HG03521 (cell line): ENCODE measurements around the gene ZNF319.
A peak's percentile ranks its signal among the peaks of the same experiment; 100 is the strongest.
"Not testable (repeated sequence)": the region's sequence is repeated elsewhere in the genome, so short reads cannot be mapped to it uniquely, and the experiment has no call there.

Experiments used
- ATAC-seq: cut with Tn5 transposase; IDR thresholded peaks from one replicate; pipeline ENCODE4 v1.9.1; 2021; ENCODE audit warnings: mild to moderate bottlenecking, moderate library complexity; ENCODE audit not compliant: unreplicated experiment

The ZNF319 gene

DNA sequence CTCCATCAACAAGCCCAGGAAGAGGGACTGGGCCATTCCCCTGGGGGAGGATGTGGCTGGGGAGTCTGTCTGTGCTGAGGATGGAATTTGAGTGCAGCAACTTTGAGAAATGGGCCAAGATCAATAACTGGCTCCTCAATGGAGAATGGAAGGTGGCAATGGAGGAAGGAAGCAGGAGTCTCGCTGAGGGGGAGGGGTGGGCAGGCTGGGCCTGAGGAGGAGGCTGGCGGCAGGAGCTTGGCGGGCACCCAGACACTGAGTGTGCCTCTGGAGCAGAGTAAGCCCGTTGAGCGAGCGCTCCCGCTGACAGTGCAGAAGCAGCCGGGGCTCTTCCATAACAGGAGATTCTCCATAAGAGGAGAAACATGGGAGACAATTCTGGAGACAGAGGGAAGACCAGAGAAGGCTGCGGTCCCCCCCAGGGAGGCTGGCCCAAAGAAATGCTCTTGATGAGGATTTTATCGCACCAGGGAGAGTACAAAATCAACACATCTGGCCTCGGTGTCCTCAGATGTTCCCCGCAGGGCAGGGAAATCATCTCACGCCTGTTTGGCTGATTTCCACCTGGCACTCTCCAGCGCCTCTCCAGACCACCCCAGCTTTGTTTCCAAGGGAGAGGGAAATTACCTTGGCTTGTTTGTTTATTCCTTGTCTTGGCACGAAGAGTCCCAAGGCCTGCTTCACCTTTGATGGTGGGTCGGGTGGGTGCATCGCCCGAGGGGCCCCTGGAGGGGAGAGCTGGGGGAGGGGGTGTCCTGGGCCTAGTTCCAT lies 22.3 kb upstream of the ZNF319 start:
- ATAC-seq: no peak

DNA sequence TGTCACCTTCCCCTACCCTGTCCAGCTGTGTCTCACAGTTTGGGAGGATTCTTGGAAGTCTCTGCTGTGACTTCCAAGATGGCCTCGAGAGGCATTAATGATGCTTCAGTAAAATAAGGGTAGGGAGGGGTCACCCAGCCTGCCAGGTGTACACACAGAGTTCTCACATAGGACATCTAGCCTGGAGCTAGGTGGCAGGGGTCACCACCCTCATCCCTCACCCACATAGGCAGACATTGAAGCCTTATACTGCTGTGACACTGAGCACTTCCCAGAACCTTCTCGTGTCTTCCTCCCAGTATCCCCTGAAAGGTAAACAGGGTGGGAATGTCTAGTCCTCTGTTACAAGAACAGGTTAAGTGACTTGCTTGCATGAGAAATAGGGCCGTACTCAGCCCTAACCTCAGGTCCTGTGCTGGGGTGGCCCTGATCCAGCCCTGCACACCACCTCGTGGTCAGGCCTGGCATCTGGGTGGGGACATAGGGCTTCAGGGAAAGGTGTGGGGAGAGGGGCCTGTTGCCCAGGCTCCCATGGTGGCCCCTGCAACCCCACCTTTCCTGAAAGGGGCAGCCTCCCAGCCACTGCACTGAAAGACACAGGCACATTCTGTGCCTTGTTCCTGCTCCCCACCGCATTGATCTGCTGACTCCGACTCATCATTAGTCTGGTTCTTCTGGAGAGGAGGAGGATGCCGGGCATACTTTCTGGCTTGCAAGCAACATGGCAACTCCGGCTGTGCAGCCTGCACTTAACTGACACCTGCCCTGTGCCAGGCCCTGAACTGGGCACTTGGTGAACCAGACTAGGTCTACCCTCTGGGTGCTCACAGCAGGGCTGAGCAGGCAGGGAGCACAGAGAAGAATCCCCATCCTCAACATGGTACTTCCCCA lies 21.4 kb upstream of the ZNF319 start:
- no peak for ATAC-seq

DNA sequence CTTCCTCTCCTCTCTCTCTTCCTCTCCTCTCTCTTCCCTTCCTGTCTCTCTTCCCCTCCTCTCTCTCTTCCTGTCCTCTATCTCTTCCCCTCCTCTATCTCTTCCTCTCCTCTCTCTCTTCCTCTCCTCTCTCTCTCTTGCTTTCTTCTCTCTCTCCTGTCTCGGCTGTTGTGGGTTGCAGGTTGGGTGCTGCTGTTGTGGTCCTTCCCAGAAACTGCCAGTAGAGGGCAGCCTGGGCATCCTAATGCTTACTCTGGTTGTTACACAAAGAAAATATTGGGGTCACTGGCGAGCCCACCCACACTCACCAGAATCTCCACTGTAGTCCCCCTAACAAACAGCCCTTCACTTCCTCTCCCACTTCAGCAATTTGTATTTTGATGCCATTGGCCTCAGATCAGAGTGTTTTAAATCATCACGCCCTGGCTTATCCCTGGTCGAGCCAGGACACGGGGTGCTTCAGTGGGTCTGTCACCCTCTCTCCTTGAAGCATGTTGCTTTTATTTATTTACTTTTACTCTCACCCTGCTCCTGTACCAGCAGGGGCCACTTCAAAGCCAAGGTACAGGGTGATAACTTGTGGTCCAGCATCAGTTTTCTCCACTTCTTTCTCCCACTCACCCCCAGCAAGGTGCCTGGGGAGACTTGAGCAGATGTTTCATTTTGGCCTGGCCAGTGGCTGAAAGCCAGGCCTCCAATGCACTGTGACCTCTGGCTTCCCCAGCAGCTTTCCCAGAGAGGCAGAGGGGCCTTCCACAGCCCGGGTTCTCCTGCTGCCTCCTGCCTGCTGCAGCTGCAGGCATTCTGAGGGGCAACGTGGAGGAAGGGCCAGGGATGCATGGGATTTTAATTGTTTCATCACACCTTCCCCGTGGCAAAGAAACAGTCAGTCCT lies 20.4 kb upstream of the ZNF319 start:
- ATAC-seq: no peak

DNA sequence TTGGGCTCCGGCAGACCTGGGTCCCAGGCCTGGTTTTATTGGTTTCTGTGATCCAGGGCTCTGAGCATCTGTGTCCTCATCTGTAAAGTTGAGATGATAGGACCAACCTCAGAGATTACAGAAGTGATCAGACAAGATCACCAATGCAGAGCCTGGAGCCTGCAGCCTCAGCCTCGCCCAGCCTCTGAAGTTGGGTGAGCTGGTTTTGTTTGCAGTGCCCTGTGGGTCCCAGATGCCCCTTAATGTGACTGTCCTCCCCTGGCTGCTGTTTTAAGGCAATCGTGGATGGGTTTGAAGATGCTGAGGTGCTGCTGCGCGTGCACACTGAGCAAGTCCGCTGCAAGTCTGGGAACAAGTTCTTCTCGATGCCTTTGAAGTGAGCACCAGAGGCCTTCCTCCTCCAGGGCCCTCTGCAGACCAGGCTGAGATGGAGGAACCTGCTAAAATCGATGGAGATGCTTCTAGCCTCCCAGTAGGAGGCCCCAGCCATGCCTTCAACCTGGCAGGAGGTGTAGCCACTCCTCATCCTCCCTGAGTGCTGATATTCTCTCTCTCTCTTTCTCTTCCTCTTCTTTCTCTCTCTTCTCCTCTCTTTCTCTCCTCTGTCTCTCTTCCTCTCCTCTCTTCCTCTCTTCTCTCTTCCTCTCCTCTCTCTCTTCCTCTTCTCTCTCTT lies 19.5 kb upstream of the ZNF319 start:
- ATAC-seq: no peak

DNA sequence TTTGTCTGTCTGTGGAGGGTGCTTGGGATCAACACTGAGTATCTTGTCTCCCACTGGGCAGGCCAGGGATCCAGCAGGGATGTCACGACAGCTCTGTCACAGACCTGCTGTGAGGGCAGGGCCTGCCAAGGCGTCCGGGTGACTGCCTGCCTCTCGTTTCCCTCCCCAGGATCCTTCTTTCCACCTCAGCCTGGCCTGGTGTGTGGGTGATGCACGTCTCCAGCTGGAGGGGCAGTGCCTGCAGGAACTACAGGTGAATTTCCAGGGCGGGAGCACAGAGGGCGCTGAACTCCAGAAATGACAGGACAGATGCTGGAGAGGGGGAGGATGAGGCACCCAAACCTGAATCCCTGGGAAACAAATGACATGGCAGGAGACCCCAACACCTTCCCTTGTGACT lies 18.3 kb upstream of the ZNF319 start:
- ATAC-seq: no peak

DNA sequence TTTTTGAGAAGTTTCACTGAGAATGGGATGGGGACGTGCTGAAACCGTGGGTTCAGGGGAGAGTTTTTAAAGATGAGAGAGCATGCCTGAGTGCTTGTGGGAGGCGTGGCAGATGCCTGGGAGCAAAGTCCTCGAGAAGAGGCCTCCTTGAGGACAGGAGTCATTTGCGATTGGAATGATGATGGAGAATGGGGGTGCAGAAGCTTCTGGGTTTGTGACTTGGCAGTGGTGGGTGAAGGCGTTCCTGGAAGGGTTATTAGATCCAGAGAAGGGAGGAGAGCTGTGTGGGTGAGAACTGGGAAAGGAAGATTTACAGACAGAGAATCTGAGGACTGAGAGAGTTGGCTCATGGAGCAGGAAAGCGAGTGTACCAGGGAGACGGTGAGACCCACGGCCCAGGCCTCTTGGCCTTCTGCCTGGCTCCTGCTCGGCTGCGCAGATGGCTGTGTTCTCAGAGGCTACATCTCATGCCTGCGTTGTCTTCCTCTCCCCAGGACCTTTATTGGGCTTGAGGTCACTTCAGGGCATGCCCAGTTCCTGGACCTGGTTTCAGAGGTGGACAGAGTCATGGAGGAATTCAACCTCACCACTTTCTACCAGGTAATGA lies 16.5 kb upstream of the ZNF319 start:
- no peak for ATAC-seq

DNA sequence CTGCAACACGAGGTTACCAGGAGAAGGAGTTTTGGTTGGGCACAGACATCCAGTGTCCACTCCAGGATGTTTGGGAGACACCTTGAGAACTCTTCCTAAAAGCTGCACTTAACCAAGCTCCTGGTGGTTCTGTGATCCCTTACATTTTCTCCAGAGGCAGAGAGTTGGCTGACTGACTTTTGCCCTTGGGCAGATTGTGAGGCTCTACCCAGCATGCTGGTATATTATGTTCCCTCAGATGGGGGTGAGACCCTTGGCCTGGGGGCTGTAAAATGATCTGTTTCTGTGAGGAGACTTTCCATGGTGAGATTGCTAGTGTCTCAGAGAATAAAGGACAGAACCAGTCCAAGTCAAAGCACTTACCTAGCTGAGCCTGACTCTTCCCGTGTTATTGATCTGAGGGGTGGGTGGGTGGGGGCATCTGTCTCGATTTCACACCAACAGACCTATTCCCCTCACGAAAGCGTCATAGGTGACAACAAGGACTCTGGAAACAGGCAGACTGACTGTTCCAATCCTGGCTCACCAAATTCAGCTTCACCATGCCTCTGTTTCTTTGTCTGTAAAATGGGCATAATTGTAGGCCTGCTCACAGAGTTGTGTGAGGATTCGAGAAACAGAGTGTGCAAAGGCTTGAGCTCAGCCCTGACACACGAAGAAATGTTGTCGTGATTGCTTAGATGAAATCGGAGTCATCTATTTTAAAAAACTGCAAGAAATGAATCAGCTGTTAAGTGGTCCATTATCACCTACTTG lies 12.9 kb upstream of the ZNF319 start:
- ATAC-seq: no peak

DNA sequence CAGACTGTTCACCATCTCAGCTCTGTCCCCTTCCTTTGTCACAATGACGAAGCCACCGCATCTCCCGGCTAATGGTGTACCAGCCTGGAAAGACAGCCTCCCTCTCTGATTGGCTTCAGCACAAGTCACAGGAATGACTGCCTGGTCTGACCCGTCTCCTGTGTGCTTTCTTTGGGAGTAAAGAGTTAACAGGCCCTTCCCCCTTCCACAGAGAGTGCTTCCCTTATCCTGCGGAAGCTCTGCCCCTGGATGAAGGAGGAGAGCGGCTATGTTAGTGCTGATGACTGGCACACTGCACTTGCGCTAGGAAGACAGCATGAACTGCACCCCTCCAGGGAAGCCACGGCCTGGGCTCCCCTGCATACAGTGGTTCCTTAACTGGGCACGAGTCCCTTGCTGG lies 12.0 kb upstream of the ZNF319 start:
- no peak for ATAC-seq

DNA sequence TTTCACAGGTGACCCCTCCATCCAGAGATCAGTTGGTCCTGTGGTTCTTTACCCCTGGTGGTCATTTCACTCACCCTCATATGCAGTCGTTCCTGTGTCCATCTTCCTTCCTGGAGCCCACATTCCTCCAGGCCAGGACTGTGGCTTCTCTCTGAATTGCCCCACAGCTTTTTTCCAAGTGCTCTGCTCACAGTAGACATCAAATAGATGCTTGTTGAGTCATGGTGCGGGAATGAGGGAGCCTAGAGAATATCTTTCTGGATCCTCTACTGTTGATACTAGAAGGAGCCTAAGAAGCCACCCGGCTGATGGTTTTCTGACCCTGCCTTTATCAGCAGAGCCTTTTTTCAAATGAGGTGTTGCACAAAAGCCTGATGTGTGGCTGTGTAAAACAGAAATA lies 11.2 kb upstream of the ZNF319 start:
- ATAC-seq: no peak

DNA sequence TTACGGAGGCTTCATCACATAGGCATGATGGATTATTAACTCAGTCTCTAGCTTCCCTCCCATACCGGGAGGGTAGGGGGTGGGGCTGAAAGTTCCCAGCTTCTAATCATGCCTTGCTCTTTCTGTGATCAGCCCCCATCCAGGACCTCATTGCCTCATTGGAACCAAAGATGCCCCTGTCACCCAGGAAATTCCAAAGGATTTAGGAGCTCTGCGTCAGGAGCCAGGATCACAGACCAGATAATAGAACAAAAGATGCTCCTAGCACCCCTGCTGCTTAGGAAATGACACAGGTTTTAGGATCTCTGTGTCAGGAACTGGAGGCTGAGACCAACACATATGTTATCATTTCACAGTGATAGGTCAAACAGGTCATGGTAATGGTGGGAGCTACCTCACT lies 10.4 kb upstream of the ZNF319 start:
- ATAC-seq: no peak

DNA sequence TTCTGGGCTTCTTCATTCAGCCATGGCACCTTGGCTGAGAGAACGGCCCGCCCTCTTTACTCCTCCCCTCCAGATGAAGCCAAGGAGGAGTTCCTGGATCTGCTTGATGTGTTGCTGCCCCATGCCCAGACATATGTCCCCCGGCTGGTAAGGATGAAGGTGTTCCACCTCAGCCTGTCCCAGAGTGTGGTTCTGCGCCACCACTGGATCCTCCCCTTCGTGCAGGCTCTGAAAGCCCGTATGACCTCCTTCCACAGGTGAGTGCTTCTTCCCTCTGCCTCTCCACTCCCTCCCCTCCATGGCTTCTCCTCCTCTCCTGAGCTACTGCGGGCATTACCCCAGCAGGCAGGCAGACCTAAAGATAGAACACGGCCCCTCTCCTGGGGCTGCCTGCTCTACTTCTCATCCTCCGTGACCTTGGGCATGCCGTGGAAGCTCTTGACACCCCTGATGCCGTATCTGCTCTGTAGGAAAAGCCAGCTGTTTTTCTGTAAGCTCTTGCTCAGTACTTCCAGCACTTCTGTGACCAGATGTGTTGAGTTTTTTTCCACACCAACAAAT lies 9.5 kb upstream of the ZNF319 start:
- no peak for ATAC-seq

DNA sequence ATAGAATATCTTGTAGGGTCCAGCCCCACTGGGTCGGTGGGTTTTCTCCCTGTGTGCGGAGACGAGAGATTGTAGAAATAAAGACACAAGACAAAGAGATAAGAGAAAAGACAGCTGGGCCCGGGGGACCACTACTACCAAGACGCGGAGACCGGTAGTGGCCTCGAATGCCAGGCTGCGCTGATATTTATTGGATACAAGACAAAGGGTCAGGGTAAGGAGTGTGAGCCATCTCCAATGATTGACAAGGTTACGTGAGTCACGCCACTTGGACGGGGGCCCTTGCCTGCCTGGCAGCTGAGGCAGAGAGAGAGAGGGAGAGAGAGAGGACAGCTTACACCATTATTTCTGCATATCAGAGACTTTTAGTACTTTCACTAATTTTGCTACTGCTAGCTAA lies 4.3 kb upstream of the ZNF319 start:
- ATAC-seq: not testable (repeated sequence)

DNA sequence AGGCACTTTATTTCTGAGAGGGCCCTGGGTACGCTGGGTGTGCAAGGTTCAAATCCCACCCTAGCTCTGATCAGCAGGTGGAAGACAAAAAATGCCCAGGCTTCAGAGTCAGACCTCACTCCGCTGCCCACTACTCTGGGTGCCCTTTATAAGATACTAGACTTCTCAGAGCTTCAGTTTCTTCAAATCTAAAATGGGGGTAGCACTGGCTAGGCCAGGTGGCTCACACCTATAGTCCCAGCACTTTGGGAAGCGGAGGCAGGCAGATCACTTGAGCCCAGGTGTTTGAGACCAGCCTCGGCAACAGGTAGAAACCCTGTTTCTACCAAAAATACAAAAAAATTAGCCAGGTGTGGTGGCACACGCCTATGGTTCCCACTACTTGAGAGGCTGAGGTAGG lies 2.5 kb upstream of the ZNF319 start:
- no peak for ATAC-seq

DNA sequence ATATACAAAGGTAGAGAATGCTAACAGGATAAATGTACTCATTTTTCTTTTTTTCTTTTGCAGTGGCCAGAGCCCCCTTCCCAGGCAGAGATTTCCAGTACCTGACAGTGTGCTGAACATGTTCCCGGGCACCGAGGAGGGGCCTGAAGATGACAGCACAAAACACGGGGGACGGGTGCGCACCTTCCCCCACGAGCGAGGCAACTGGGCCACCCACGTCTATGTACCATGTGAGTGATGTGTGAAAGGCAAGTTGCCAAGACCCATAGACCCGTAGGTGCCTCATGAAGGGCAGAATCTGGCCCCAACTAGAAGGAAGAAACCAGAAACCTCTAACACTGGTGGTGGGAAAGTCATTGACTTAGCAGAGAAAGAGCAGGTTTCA lies 1.9 kb upstream of the ZNF319 start:
- no peak for ATAC-seq

DNA sequence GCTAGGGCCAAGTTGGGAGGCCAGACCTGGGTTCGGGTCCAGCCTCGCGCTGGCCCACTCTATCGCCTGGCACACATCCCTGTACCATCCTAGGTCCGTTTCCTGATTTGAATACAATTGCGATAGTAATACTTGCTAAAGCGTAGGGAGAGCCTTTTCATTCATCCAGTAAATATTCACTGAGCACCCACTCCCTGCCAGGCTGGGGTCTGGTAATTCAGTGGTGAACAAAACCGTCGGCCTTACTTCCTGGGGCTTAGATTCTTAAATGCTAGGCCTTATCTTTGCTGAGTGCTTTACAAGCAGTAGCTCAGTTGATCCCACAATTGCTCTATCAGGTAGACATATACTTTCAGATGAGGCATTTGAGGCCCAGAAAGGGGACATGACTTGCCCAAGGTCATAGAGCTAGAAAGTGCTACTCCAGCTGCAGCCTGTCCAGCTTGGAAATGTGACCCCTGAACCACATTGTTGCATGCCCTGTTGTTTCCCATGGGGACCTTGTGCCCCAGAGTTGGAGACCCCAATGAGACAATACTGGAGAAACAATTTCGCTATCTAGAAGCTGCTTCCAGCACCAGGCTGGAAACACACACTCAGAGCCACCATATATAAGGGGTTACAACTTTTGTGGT lies 1.4 kb upstream of the ZNF319 start:
- ATAC-seq: no peak

DNA sequence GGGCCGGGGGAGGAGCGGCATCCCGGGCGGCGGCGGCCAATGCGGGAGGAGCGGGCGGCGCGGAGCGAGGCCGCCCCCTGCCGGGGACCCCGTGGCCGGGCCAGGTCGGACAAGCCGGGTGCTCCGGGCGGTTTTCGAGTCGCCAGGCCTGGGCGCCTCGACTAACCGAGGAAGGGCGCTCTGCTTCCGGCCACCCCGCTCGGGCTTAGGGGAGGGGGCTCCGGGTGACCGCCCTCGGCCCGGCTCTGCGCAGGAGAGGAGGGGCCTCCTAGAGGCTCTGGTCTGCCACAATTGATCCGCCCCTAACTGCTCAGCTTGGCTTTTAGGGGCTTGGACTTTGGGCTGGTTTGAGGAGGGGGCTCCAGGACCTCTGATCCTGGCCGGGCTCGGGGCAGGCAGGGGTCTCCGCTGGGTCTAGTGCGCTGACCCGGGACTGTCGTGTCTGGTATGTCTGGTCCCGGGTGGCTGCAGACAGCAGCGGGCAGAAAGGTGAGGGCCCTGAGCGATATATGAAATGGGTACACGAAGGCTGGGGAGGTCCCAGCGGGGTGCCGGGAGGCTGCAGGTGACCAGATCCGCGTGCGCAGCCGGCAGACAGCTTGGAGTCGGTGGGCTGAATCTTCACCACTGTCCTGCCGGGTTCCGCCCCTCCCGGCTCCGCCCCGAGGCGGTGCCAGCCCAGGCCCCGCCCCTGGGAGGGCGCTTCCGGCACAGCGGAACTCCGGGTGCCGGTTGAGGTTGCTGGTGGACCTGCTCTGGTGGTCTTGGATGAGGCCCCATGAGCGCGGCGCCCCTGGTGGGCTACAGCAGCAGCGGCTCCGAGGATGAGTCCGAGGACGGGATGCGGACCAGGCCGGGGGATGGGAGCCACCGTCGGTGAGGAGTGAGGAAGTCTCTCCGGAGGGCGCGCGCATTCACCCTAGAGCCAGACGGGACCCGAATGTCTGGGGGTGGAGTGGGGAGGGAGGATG lies 519 bp upstream of the ZNF319 start, which contains the start of gene USB1:
Gene USB1, plus strand, starts transcription at position 702 of the 971 bp plus-strand sequence. Its CDS starts 77 bp downstream, at position 779.
- ATAC-seq: peak; percentile 70

DNA sequence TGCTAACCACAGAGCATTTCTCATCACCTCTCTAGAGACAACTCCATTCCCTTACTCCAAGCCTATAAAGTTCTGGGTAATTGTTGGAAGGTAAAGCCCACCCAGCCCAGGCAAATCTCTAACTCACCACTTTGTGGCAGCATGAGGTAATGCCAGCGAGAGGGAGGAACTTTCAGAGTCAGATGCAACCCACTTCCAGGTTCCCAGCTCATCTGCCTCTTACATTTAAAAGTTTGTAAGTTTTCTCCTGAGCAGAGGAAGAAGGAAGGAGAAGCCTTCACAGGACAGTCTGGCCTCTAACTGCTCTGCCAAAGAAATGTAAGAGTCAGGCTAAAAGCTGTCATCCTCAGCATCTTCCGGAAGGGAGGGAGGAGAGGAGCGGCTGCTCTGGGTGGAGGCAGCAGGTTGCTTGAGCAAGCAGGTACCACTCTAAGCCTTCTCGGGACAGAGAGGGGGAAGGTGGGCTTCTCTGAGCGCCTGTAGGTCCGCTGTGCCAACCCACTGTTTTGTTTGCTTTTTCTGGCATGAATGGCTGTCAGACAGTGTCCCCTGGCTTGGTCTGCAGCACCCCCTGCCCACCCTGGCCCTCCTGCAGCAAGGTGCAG lies 1.0 kb downstream of the ZNF319 start:
- no peak for ATAC-seq
